ENCODE measurements around the gene SERPINA3. TPM values are rescaled to one million over a fixed set of nuclear protein-coding genes. Genes with fewer than 3 reads are reported as not detected.

SERPINA3 gene
- total RNA-seq = not detected in 2 replicates
- long read RNA-seq = 0 reads

DNA sequence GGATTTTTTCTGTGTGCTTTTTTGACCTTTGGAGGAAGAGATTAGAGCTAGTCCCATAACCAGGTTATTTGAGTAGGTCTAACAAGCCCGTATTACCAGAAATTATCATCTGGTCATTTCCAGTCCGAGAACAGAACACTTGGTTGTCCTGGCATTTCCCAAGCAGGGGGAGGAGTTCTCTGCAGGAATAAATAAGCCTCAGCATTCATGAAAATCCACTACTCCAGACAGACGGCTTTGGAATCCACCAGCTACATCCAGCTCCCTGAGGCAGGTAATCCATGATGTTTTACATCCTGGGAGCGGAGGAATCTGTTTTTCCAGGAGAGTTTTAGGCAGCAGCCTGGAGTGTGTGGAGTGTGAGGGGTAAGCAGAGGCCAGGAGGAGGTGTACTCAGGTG, at the start of gene SERPINA3:
SERPINA3 (plus strand) TSS at position 218 of the 400 bp plus-strand sequence. CDS start 2,051 bp downstream, outside the sequence.
- Mint-ChIP-seq H3K36me3 (ENCODE audit: low read depth) (peaks cover 3% of the 10 kb centered on the region), H3K4me3 (no peak within 1 kb of the TSS), H3K27me3 (ENCODE audit: low read depth) (no peaks in the 10 kb centered on the region), H3K9me3 (peaks cover 9% of the 10 kb centered on the region), H3K27ac (ENCODE audit: unreplicated experiment) (no peak within 1 kb of the TSS), H3K4me1 (peaks cover 4% of the 10 kb centered on the region)
- TF ChIP-seq, protein P1, sequence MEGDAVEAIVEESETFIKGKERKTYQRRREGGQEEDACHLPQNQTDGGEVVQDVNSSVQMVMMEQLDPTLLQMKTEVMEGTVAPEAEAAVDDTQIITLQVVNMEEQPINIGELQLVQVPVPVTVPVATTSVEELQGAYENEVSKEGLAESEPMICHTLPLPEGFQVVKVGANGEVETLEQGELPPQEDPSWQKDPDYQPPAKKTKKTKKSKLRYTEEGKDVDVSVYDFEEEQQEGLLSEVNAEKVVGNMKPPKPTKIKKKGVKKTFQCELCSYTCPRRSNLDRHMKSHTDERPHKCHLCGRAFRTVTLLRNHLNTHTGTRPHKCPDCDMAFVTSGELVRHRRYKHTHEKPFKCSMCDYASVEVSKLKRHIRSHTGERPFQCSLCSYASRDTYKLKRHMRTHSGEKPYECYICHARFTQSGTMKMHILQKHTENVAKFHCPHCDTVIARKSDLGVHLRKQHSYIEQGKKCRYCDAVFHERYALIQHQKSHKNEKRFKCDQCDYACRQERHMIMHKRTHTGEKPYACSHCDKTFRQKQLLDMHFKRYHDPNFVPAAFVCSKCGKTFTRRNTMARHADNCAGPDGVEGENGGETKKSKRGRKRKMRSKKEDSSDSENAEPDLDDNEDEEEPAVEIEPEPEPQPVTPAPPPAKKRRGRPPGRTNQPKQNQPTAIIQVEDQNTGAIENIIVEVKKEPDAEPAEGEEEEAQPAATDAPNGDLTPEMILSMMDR (conservative IDR thresholded peaks at IDR 0.05) = no peak
- DNase-seq (ENCODE audit: low read depth, low spot score) = no peak

- Mint-ChIP-seq H3K36me3 (ENCODE audit: low read depth) (no peaks in the 10 kb centered on the region), H3K4me1 (no peaks in the 10 kb centered on the region), H3K27ac (ENCODE audit: unreplicated experiment) (no peak overlapping the region), H3K27me3 (ENCODE audit: low read depth) (no peaks in the 10 kb centered on the region), H3K4me3 (no peak overlapping the region), H3K9me3 (peaks cover 5% of the 10 kb centered on the region)
- TF ChIP-seq, protein P1 (conservative IDR thresholded peaks at IDR 0.05) = no peak
- no peak for DNase-seq (ENCODE audit: low read depth, low spot score)
These were observed 49.0 kb upstream of the SERPINA3 start for GRCh38 chr14:94562941-94563883.

- Mint-ChIP-seq H3K36me3 (ENCODE audit: low read depth) (no peaks in the 10 kb centered on the region), H3K9me3 (peaks cover 5% of the 10 kb centered on the region), H3K27me3 (ENCODE audit: low read depth) (no peaks in the 10 kb centered on the region), H3K4me3 (no peak overlapping the region), H3K27ac (ENCODE audit: unreplicated experiment) (no peak overlapping the region), H3K4me1 (no peaks in the 10 kb centered on the region)
- TF ChIP-seq, protein P1 (conservative IDR thresholded peaks at IDR 0.05) = no peak
- DNase-seq (ENCODE audit: low read depth, low spot score) = no peak
These were observed 47.8 kb upstream of the SERPINA3 start for GRCh38 chr14:94564381-94564780.

- no peak for DNase-seq (ENCODE audit: low read depth, low spot score)
- H3K4me1 Mint-ChIP-seq = no peaks in the 10 kb centered on the region
- no peak overlapping the region for H3K27ac Mint-ChIP-seq (ENCODE audit: unreplicated experiment)
- H3K9me3 Mint-ChIP-seq = peaks cover 3% of the 10 kb centered on the region
- TF ChIP-seq, protein P1 (conservative IDR thresholded peaks at IDR 0.05) = no peak
- no peak overlapping the region for H3K4me3 Mint-ChIP-seq
- no peaks in the 10 kb centered on the region for H3K27me3 Mint-ChIP-seq (ENCODE audit: low read depth)
- H3K36me3 Mint-ChIP-seq (ENCODE audit: low read depth) = no peaks in the 10 kb centered on the region
These were observed 44.0 kb upstream of the SERPINA3 start for GRCh38 chr14:94568186-94568585.

DNA sequence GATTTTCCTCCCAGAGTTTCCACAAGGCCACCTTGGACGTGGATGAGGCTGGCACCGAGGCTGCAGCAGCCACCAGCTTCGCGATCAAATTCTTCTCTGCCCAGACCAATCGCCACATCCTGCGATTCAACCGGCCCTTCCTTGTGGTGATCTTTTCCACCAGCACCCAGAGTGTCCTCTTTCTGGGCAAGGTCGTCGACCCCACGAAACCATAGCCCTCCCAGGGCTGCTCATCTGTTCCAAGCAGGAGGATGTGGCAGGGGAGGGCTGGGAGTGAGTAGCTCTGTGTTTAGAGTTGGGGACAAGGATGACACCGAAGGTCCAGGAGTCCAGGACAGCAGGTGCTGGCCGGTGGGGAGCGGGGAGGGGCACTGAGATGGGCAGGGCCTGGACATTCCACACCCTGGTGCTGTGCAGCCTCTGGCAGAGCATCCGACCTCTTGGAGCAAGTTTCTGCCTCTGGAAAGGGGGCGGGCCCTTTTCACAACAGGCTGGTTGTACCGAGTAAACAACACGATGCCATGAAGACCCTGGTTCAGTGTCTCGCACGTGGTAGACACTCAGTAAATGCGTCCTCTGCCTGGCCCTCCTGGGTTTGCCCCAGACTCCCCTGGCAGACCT, 42.7 kb upstream of the SERPINA3 start:
- H3K36me3 Mint-ChIP-seq (ENCODE audit: low read depth) = no peaks in the 10 kb centered on the region
- H3K27me3 Mint-ChIP-seq (ENCODE audit: low read depth) = no peaks in the 10 kb centered on the region
- TF ChIP-seq, protein P1 (conservative IDR thresholded peaks at IDR 0.05) = no peak
- H3K9me3 Mint-ChIP-seq = no peaks in the 10 kb centered on the region
- no peak overlapping the region for H3K4me3 Mint-ChIP-seq
- no peak overlapping the region for H3K27ac Mint-ChIP-seq (ENCODE audit: unreplicated experiment)
- no peak for DNase-seq (ENCODE audit: low read depth, low spot score)
- H3K4me1 Mint-ChIP-seq = no peaks in the 10 kb centered on the region

Measured in neural crest cell (in vitro differentiated cells).